Osteoblast (primary cell): Measurements from ENCODE around the gene ARL16. TPM values are rescaled to one million over a fixed set of nuclear protein-coding genes. Genes with fewer than 3 reads are reported as not detected.

Experiments
- DNase-seq: peaks from one replicate; pipeline ENCODE4 v3.0.0; 2011; ENCODE audit warnings: low spot score, mixed read lengths; ENCODE audit not compliant: insufficient read length; ENCODE audit errors: missing footprints
- H2AFZ ChIP-seq: 2 replicates; pipeline ENCODE4 v1.6.0; 2011; ENCODE audit warnings: mild to moderate bottlenecking, low read length
- H3K27ac ChIP-seq: 2 replicates; pipeline ENCODE4 v1.5.1; 2011; ENCODE audit warnings: mild to moderate bottlenecking, low read depth, low read length, moderate library complexity
- H3K27me3 ChIP-seq: 2 replicates; pipeline ENCODE4 v1.6.0; 2012; ENCODE audit warnings: mild to moderate bottlenecking, control low read depth, inconsistent platforms, low read length, moderate library complexity; ENCODE audit not compliant: insufficient read depth
- H3K36me3 ChIP-seq: 2 replicates; pipeline ENCODE4 v1.5.1; 2011; ENCODE audit warnings: mild to moderate bottlenecking, low read length, control low read depth, moderate library complexity; ENCODE audit not compliant: insufficient read depth
- H3K4me1 ChIP-seq: 2 replicates; pipeline ENCODE4 v1.5.1; 2011; ENCODE audit warnings: mild to moderate bottlenecking, low read length, control low read depth, moderate library complexity; ENCODE audit not compliant: insufficient read depth
- H3K4me2 ChIP-seq: 2 replicates; pipeline ENCODE4 v1.6.0; 2011; ENCODE audit warnings: mild to moderate bottlenecking, low read length; ENCODE audit not compliant: insufficient read depth
- H3K4me3 ChIP-seq: fragments of 200-600 bp; sonication (generic); 3 replicates; pipeline ENCODE4 v1.5.1; 2012; ENCODE audit warnings: mild to moderate bottlenecking, low read length, inconsistent platforms; ENCODE audit not compliant: insufficient read depth
- H3K79me2 ChIP-seq: 2 replicates; pipeline ENCODE4 v1.6.0; 2012; ENCODE audit warnings: mild to moderate bottlenecking, low read length, control low read depth, inconsistent platforms; ENCODE audit not compliant: insufficient read depth
- H3K9me3 ChIP-seq: 2 replicates; pipeline ENCODE4 v1.5.1; 2011; ENCODE audit warnings: low read depth, low read length, control low read depth
- H4K20me1 ChIP-seq: 2 replicates; pipeline ENCODE4 v1.6.0; 2012; ENCODE audit warnings: mild to moderate bottlenecking, low read length, control low read depth; ENCODE audit not compliant: insufficient read depth
- total RNA-seq: library from RNA; depleted of rRNA; stranded (reverse); fragments of >200 nt; gene quantifications from 2 replicates; pipeline ENCODE4 v1.2.3, GENCODE V29; 2012
- TF ChIP-seq, protein P1 (sequence below): IDR thresholded peaks from 2 replicates; pipeline ENCODE4 v1.5.1; 2011; ENCODE audit warnings: mild to moderate bottlenecking, low read depth, low read length, moderate library complexity; ENCODE audit errors: extremely low read depth

Gene ARL16
- total RNA-seq, 1 donor, result 26.1 TPM

DNA sequence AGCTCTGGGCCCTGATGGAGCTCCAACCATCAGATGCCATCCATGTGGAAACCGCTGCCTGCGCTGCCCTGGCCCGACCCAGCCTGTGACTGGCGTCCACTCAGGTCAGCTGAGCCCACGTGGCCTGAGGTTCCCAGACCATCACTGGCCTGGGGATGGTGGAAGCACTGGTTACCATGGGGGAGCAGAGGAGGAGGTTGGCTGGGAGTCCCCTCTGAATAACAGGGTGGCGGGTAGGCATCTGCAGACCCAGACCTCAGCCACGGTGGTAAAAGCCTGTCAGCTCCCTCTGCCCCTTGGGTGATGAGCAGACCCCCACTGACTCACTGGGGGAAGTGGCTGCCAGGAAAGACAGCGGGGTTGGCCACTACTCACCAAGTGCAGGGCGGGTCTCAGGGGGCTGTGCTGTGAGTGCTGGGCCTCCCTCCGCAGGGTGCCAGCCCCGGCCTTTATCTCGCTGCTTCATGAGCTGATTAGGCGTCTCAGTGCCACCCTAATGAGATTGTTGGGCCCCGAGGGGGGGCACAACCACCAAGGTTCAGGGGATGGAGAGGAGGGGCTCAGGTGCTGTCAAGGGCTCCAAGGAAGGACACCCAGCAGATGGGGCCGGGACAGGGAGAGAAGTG, 27.4 kb downstream of the ARL16 start, which contains the start of gene PDE6G:
PDE6G (minus strand) TSS at position 425 of the 626 bp plus-strand sequence. CDS start 3,237 bp downstream, outside the sequence.
- H3K27me3 ChIP-seq, result no peaks in the 10 kb centered on the region
- TF ChIP-seq, protein P1, sequence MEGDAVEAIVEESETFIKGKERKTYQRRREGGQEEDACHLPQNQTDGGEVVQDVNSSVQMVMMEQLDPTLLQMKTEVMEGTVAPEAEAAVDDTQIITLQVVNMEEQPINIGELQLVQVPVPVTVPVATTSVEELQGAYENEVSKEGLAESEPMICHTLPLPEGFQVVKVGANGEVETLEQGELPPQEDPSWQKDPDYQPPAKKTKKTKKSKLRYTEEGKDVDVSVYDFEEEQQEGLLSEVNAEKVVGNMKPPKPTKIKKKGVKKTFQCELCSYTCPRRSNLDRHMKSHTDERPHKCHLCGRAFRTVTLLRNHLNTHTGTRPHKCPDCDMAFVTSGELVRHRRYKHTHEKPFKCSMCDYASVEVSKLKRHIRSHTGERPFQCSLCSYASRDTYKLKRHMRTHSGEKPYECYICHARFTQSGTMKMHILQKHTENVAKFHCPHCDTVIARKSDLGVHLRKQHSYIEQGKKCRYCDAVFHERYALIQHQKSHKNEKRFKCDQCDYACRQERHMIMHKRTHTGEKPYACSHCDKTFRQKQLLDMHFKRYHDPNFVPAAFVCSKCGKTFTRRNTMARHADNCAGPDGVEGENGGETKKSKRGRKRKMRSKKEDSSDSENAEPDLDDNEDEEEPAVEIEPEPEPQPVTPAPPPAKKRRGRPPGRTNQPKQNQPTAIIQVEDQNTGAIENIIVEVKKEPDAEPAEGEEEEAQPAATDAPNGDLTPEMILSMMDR, result no peak
- H3K9me3 ChIP-seq, result no peaks in the 10 kb centered on the region
- DNase-seq, result peak; percentile 46
- no peak within 1 kb of the TSS for H3K4me3 ChIP-seq
- no peak within 1 kb of the TSS for H3K4me2 ChIP-seq
- no peak within 1 kb of the TSS for H3K27ac ChIP-seq
- no peaks in the 10 kb centered on the region for H4K20me1 ChIP-seq
- no peaks in the 10 kb centered on the region for H3K79me2 ChIP-seq
- no peaks in the 10 kb centered on the region for H3K4me1 ChIP-seq
- H3K36me3 ChIP-seq, result no peaks in the 10 kb centered on the region
- no peak within 1 kb of the TSS for H2AFZ ChIP-seq

- no peaks in the 10 kb centered on the region for H3K9me3 ChIP-seq
- H2AFZ ChIP-seq, result no peak overlapping the region
- no peak overlapping the region for H3K27ac ChIP-seq
- H3K79me2 ChIP-seq, result no peaks in the 10 kb centered on the region
- H3K4me1 ChIP-seq, result no peaks in the 10 kb centered on the region
- TF ChIP-seq, protein P1, result no peak
- H4K20me1 ChIP-seq, result no peaks in the 10 kb centered on the region
- no peak overlapping the region for H3K4me3 ChIP-seq
- no peak overlapping the region for H3K4me2 ChIP-seq
- peak; percentile 66 for DNase-seq
- H3K36me3 ChIP-seq, result no peaks in the 10 kb centered on the region
- H3K27me3 ChIP-seq, result no peaks in the 10 kb centered on the region
Observed at GRCh38 chr17:81655378-81656117, 28.0 kb downstream of the ARL16 start.

- H3K9me3 ChIP-seq, result peaks cover 4% of the 10 kb centered on the region
- no peaks in the 10 kb centered on the region for H3K36me3 ChIP-seq
- H3K27ac ChIP-seq, result no peak overlapping the region
- no peak overlapping the region for H3K4me3 ChIP-seq
- peak overlapping the region; percentile 47 for H2AFZ ChIP-seq
- H3K79me2 ChIP-seq, result no peaks in the 10 kb centered on the region
- H3K27me3 ChIP-seq, result peaks cover 12% of the 10 kb centered on the region
- DNase-seq, result peak; percentile 81
- TF ChIP-seq, protein P1, result no peak
- no peaks in the 10 kb centered on the region for H3K4me1 ChIP-seq
- no peaks in the 10 kb centered on the region for H4K20me1 ChIP-seq
- H3K4me2 ChIP-seq, result no peak overlapping the region
Observed at GRCh38 chr17:81652906-81653771, 30.5 kb downstream of the ARL16 start.

- no peak overlapping the region for H2AFZ ChIP-seq
- H3K36me3 ChIP-seq, result no peaks in the 10 kb centered on the region
- no peaks in the 10 kb centered on the region for H3K4me1 ChIP-seq
- H3K4me3 ChIP-seq, result no peak overlapping the region
- H3K4me2 ChIP-seq, result no peak overlapping the region
- H3K9me3 ChIP-seq, result peaks cover 4% of the 10 kb centered on the region
- H4K20me1 ChIP-seq, result no peaks in the 10 kb centered on the region
- no peaks in the 10 kb centered on the region for H3K79me2 ChIP-seq
- TF ChIP-seq, protein P1, result no peak
- peaks cover 24% of the 10 kb centered on the region for H3K27me3 ChIP-seq
- DNase-seq, result peak; percentile 99
- no peak overlapping the region for H3K27ac ChIP-seq
Observed at GRCh38 chr17:81651692-81652091, 31.9 kb downstream of the ARL16 start.
